H1 (cell line): ENCODE results near the gene SFMBT2. TPM values are rescaled to one million over a fixed set of nuclear protein-coding genes. Genes with fewer than 3 reads are reported as not detected.

Experiments used
- BCL11A ChIP-seq, 2 experiments: IDR thresholded peaks; one replicate each; pipeline ENCODE4 v1.6.1; 2011; ENCODE audit warnings: low read depth in 2 of 2, low read length in 2 of 2, mild to moderate bottlenecking in 2 of 2
- CBX5 ChIP-seq: fragments of 300-800, 300-1000 bp; sonication (generic); IDR thresholded peaks from 2 replicates; pipeline ENCODE4 v1.7.1; 2016; ENCODE audit warnings: antibody characterized with exemption, low read length, low read depth
- CTBP2 ChIP-seq: IDR thresholded peaks from 2 replicates; pipeline ENCODE4 v1.7.0; 2011; ENCODE audit warnings: borderline replicate concordance, mild to moderate bottlenecking, moderate library complexity, mixed read lengths, low read length; ENCODE audit not compliant: insufficient read depth, insufficient read length
- KDM4A ChIP-seq: IDR thresholded peaks from one replicate; pipeline ENCODE4 v1.7.1; 2012; ENCODE audit warnings: low read depth, mild to moderate bottlenecking, moderate library complexity, low read length, inconsistent platforms; ENCODE audit not compliant: severe bottlenecking
- NANOG ChIP-seq: IDR thresholded peaks from 2 replicates; pipeline ENCODE4 v1.6.1; 2011; ENCODE audit warnings: low read length, low read depth, mild to moderate bottlenecking, inconsistent platforms; ENCODE audit not compliant: insufficient read depth, poor library complexity, severe bottlenecking
- SIX5 ChIP-seq: IDR thresholded peaks from 2 replicates; pipeline ENCODE4 v1.6.1; 2011; ENCODE audit warnings: mild to moderate bottlenecking, low read depth, low read length
- SRF ChIP-seq: IDR thresholded peaks from 2 replicates; pipeline ENCODE4 v1.6.1; 2011; ENCODE audit warnings: mild to moderate bottlenecking, low read depth, low read length, moderate library complexity
- polyA plus RNA-seq, 7 experiments: library from polyadenylated mRNA; depleted of rRNA in 3 of 7; stranded (reverse) in 5 of 7; unstranded in 2 of 7; fragments of >200 nt in 5 of 7; fragments of 200-250 nt in 2 of 7; gene quantifications; 1 replicate in 5 of 7; 2 replicates in 1 of 7; 4 replicates in 1 of 7; pipeline versions ENCODE4 v1.2.1 to v1.2.3, GENCODE V29; 2011 to 2013; ENCODE audit warnings: missing spikeins in 2 of 7, mixed read lengths in 2 of 7
- total RNA-seq: library from RNA; stranded (reverse); fragmentation: NEBNext Ultra II Directional; extraction: Animal tissue kit (Norgen Biotek cat#: 25700); gene quantifications from 2 replicates; pipeline ENCODE4 v1.2.1, GENCODE V29; 2021

Gene SFMBT2
- total and polyA plus RNA-seq, 2 of the 8 experiments (the other 6 are each of a cell fraction or from before 2014, with no cell fraction given), result 2.9 to 11.0 TPM

DNA sequence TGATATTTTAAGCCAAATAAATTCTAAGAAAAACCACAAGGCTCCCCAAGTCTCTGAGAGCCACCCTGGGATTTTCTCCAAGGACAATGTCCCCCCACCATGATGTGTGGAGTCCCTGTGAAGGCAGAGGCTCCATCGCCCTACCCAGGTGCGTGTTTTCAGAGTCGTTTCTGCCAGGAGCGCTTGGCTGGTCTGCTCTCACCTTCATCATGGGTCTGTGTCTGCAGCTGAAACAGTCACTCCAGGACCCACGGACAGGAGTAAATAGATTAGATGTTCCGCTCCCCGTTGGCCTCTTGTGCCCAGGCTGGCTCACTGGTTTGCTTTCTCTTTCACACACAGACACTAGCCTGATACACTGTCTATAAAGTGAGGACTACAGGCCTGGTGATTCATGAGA lies 217.5 kb downstream of the SFMBT2 start (continued):
- no peak for TF ChIP-seq NANOG
- TF ChIP-seq KDM4A, result no peak
- TF ChIP-seq SIX5, result no peak
- no peak for TF ChIP-seq BCL11A (IDR thresholded peaks at IDR 0.05; ENCODE audit: low read depth in 2 of 2, low read length in 2 of 2)
- TF ChIP-seq CBX5, result no peak
- TF ChIP-seq CTBP2, result no peak
- no peak for TF ChIP-seq SRF
